Breast epithelium (tissue), 3 donors: ENCODE data around the gene HPCAL1.

Experiments used
- POLR2A ChIP-seq: fragments of 450-650 bp; IDR thresholded peaks from one replicate; pipeline ENCODE4 v1.6.1; 2016; ENCODE audit warnings: antibody characterized with exemption, mild to moderate bottlenecking, moderate library complexity
- POLR2AphosphoS5 ChIP-seq, 3 donors: sonication (generic); formaldehyde crosslinking; IDR thresholded peaks; one replicate each; pipeline ENCODE4 v1.6.1; 2017; ENCODE audit warnings: antibody characterized with exemption in 3 of 3
- TF ChIP-seq, protein P1 (sequence below), 3 donors: fragments of 450-650 bp; IDR thresholded peaks; one replicate each; pipeline ENCODE4 v1.5.1; 2016 to 2017; ENCODE audit warnings: antibody characterized with exemption in 3 of 3, mild to moderate bottlenecking in 3 of 3, moderate library complexity in 3 of 3

DNA sequence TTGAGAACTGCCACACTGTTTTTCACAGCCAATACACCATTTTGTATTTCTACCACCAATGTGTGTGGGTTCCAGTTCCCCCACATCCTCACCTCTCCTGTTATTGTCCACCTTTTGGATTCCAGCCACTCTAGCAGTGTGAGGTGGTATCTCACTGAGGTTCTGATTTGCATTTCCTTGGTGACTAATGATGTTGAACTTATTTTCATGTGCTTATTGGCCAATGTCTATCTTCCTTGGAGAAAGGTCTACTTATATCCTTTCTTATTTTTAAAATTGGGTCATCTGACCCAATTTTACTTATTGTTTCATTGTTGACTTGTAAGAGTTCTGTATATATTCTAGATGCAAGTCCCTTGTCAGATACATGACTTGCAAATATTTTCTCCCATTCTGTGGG is 9.1 kb upstream of the HPCAL1 start:
- TF ChIP-seq POLR2AphosphoS5 (IDR thresholded peaks at IDR 0.05) (no peak), POLR2A (no peak)
- TF ChIP-seq, protein P1, sequence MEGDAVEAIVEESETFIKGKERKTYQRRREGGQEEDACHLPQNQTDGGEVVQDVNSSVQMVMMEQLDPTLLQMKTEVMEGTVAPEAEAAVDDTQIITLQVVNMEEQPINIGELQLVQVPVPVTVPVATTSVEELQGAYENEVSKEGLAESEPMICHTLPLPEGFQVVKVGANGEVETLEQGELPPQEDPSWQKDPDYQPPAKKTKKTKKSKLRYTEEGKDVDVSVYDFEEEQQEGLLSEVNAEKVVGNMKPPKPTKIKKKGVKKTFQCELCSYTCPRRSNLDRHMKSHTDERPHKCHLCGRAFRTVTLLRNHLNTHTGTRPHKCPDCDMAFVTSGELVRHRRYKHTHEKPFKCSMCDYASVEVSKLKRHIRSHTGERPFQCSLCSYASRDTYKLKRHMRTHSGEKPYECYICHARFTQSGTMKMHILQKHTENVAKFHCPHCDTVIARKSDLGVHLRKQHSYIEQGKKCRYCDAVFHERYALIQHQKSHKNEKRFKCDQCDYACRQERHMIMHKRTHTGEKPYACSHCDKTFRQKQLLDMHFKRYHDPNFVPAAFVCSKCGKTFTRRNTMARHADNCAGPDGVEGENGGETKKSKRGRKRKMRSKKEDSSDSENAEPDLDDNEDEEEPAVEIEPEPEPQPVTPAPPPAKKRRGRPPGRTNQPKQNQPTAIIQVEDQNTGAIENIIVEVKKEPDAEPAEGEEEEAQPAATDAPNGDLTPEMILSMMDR (IDR thresholded peaks at IDR 0.05): no peak
